ENCODE data around the gene NDUFA3.

GRCh38 chr19:54104998-54105715, 2.5 kb downstream of the NDUFA3 start:
- no peak for TF ChIP-seq POLR2A (IDR thresholded peaks at IDR 0.05; ENCODE audit: low read length)
- no peak for TF ChIP-seq MYC (IDR thresholded peaks at IDR 0.05; ENCODE audit: borderline replicate concordance, low read length)
- no peak for TF ChIP-seq CTCF (IDR thresholded peaks at IDR 0.05)
- TF ChIP-seq E2F6 (IDR thresholded peaks at IDR 0.05; ENCODE audit: borderline replicate concordance, low read depth) = no peak
- no peak for TF ChIP-seq REST (IDR thresholded peaks at IDR 0.05)
- TF ChIP-seq GATA3 (IDR thresholded peaks at IDR 0.05; ENCODE audit: borderline replicate concordance) = no peak
- no peak for TF ChIP-seq RAD21 (conservative IDR thresholded peaks at IDR 0.05 in 1 of 2, IDR thresholded peaks at IDR 0.05 in 1 of 2)
- TF ChIP-seq HOXA7 (CRISPR knock-in tag; IDR thresholded peaks at IDR 0.05) = no peak
- TF ChIP-seq MAX (IDR thresholded peaks at IDR 0.05) = no peak
- no peak for TF ChIP-seq RFX5 (IDR thresholded peaks at IDR 0.05)
- no peak for TF ChIP-seq ELK1 (IDR thresholded peaks at IDR 0.05; ENCODE audit: low read depth, low read length)
- no peak for TF ChIP-seq ZFP36 (IDR thresholded peaks at IDR 0.05; ENCODE audit: borderline replicate concordance, partially characterized antibody)
- no peak for TF ChIP-seq SREBF2 (IDR thresholded peaks at IDR 0.05)
